Heart right ventricle (tissue), 16 donors: ENCODE results near the gene TVP23C. TPM values are rescaled to one million over a fixed set of nuclear protein-coding genes. Genes with fewer than 3 reads are reported as not detected.

Experiments
- ATAC-seq, 8 donors: fragments of 200-7000 bp; cut with Tn5 transposase; one replicate each; pipeline ENCODE4 v1.9.1; 2020; ENCODE audit warnings: mild to moderate bottlenecking in 8 of 8, moderate library complexity in 8 of 8, moderate number of reproducible peaks in 1 of 8
- DNase-seq, 2 donors: peaks; one replicate each; pipeline ENCODE4 v3.0.0-alpha.2; 2020
- H3K27ac ChIP-seq, 10 donors: fragments of 200-600 bp; sonication (generic) in 2 of 10; one replicate each; pipeline versions ENCODE4 v1.5.0 to v1.8.0; 2020 to 2022; ENCODE audit warnings: mild to moderate bottlenecking in 3 of 10
- H3K27me3 ChIP-seq, 7 donors: fragments of 200-600 bp; one replicate each; pipeline ENCODE4 v1.8.0; 2021 to 2022; ENCODE audit warnings: mild to moderate bottlenecking in 2 of 7
- H3K36me3 ChIP-seq, 9 donors: fragments of 200-600 bp; sonication (generic) in 1 of 9; one replicate each; pipeline versions ENCODE4 v1.5.0 to v1.8.0; 2020 to 2022; ENCODE audit warnings: mild to moderate bottlenecking in 2 of 9
- H3K4me1 ChIP-seq, 9 donors: fragments of 200-600 bp; sonication (generic) in 1 of 9; one replicate each; pipeline versions ENCODE4 v1.5.0 to v1.8.0; 2020 to 2022; ENCODE audit warnings: mild to moderate bottlenecking in 4 of 9
- H3K4me3 ChIP-seq, 10 donors: fragments of 200-600 bp; sonication (generic) in 2 of 10; one replicate each; pipeline versions ENCODE4 v1.5.0 to v1.8.0; 2020 to 2022; ENCODE audit warnings: mild to moderate bottlenecking in 7 of 10, moderate library complexity in 2 of 10
- H3K9me3 ChIP-seq, 11 donors: fragments of 200-600 bp in 10 of 11; sonication (generic) in 2 of 11; one replicate each; pipeline versions ENCODE4 v1.5.0 to v1.8.0; 2013 to 2022; ENCODE audit warnings: mild to moderate bottlenecking in 2 of 11, control low read depth in 1 of 11, moderate library complexity in 1 of 11
- CTCF ChIP-seq, 9 donors: fragments of 200-600 bp; sonication (generic) in 2 of 9; IDR thresholded peaks; one replicate each; pipeline versions ENCODE4 v1.5.0 to v1.8.0; 2021 to 2022; ENCODE audit warnings: antibody characterized with exemption in 9 of 9, mild to moderate bottlenecking in 5 of 9, moderate library complexity in 1 of 9
- WGBS, 2 donors: extraction: QIAGEN DNeasy Blood & Tissue Kit; methylation state at CpG; one replicate each; pipeline ENCODE4 v1.1.7; 2013; ENCODE audit warnings: inconsistent platforms in 1 of 2; 5-methylcytosine and 5-hydroxymethylcytosine counted together
- intact Hi-C, 10 donors: fragments of 100-400 bp; cut with DNase I; formaldehyde crosslinking; loops; one replicate each; pipeline versions ENCODE4 v1.11.1 to v1.14.2; 2022
- polyA plus RNA-seq, 2 donors: library from polyadenylated mRNA; stranded (reverse); fragments of 200-250 nt; gene quantifications; one replicate each; pipeline ENCODE4 v1.2.3, GENCODE V29; 2013
- total RNA-seq, 10 donors: library from RNA; stranded (reverse); fragmentation: NEBNext Ultra II Directional in 3 of 10; extraction: Animal tissue kit (Norgen Biotek cat#: 25700) in 3 of 10; gene quantifications; one replicate each; pipeline versions ENCODE4 v1.2.1 to v1.2.4, GENCODE V29; 2021 to 2023
- donor health status: Arrhythmogenic right ventricular cardiomyopathy.
- donor health status: ischemic (EF 13 %, LVEDD 7.1; RV severe dilation, severe dysfunction).
- donor health status: healthy with polysubstance abuse.
- donor health status: DM: no; HTN: yes; CAD: no.
- donor health status: DM: no; HTN: no; CAD: no.
- donor health status: ischemic (EF 25% LVEDD 6.9; RV normal size, moderate dysfunction).
- donor health status: ischemic (EF 25% LVEDD 5.7; RV mildly dilated, moderate dysfunction).
- donor health status: healthy.
- donor health status: DM: yes; HTN: yes; CAD: no.
- donor health status: Ischemic cardiomyopathy.
- donor health status: ischemic (EF 35%, LVEDD 5.7; RV mildly dilated, moderate dysfunction).
- donor health status: nonischemic (EF 11% LVEDD 7.7; RV severe dilation, severe dysfunction).
- donor health status: DM: yes; HTN: yes; CAD: no.
- donor health status: PGD.
- donor health status: ischemic (EF 29% LVEDD 5.4; RV normal size, mild dysfunction).
- donor health status: nonischemic (EF 23%, LVEDD 6.1; RV moderate dilation, normal function).

TVP23C gene
- total and polyA plus RNA-seq, 12 donors, result 2.0 to 8.2 (median 4.8) TPM

GRCh38 chr17:15478845-15479244, 84.4 kb downstream of the TVP23C start:
- Histone ChIP-seq H3K27ac (no peak overlapping the region), H3K9me3 (no peaks in the 10 kb centered on the region), H3K4me1 (peaks cover 0 to 20% (median 10%) of the 10 kb centered on the region in 9 donors), H3K36me3 (peaks cover 0 to 13% (median 0%) of the 10 kb centered on the region in 9 donors), H3K27me3 (no peaks in the 10 kb centered on the region), H3K4me3 (no peak overlapping the region)
- WGBS, 2 donors, result 50 to 73% methylated on average over 5 of the region's 5 CpGs
- no peak for TF ChIP-seq CTCF (IDR thresholded peaks at IDR 0.05)
- peak in 1 of 8 donors; percentile 55 for ATAC-seq
- DNase-seq, result no peak
- intact Hi-C loops, result no loop called here

GRCh38 chr17:15475631-15476354, 87.5 kb downstream of the TVP23C start:
- no peak for TF ChIP-seq CTCF (IDR thresholded peaks at IDR 0.05)
- Histone ChIP-seq H3K4me3 (no peak overlapping the region), H3K4me1 (peaks cover 0 to 20% (median 10%) of the 10 kb centered on the region in 9 donors), H3K9me3 (no peaks in the 10 kb centered on the region), H3K36me3 (no peaks in the 10 kb centered on the region), H3K27ac (peak overlapping the region in 6 of 10 donors; percentile 3 to 72 (median 38)), H3K27me3 (no peaks in the 10 kb centered on the region)
- WGBS, 2 donors, result 85 to 89% methylated on average over 8 of the region's 8 CpGs
- intact Hi-C loops, result no loop called here
- DNase-seq (no peak), ATAC-seq (peak; percentile 61 to 91 (median 84))

GRCh38 chr17:15472891-15473290, 90.4 kb downstream of the TVP23C start:
- no peak overlapping the region for H3K27ac ChIP-seq
- TF ChIP-seq CTCF (IDR thresholded peaks at IDR 0.05), result no peak
- DNase-seq, result no peak
- no peaks in the 10 kb centered on the region for H3K27me3 ChIP-seq
- intact Hi-C loops, result no loop called here
- 62 to 86% methylated on average over 3 of the region's 3 CpGs for WGBS, 2 donors
- no peak overlapping the region for H3K4me3 ChIP-seq
- H3K9me3 ChIP-seq, result no peaks in the 10 kb centered on the region
- no peak for ATAC-seq
- H3K4me1 ChIP-seq, result peaks cover 0 to 21% (median 10%) of the 10 kb centered on the region in 9 donors
- no peaks in the 10 kb centered on the region for H3K36me3 ChIP-seq

GRCh38 chr17:15470536-15470935, 92.7 kb downstream of the TVP23C start:
- DNase-seq (no peak), ATAC-seq (no peak)
- Histone ChIP-seq H3K36me3 (no peaks in the 10 kb centered on the region), H3K27me3 (no peaks in the 10 kb centered on the region), H3K4me3 (no peak overlapping the region), H3K9me3 (no peaks in the 10 kb centered on the region), H3K4me1 (peaks cover 0 to 24% (median 10%) of the 10 kb centered on the region in 9 donors), H3K27ac (no peak overlapping the region)
- intact Hi-C loops, result no loop called here
- TF ChIP-seq CTCF (IDR thresholded peaks at IDR 0.05), result no peak
- WGBS, 2 donors, result 58 to 65% methylated on average over 7 of the region's 7 CpGs
